Fibroblast of lung (primary cell): ENCODE measurements around the gene MIEF2.

Source experiments
- EZH2 ChIP-seq: IDR thresholded peaks from 2 replicates; pipeline ENCODE4 v1.5.1; 2012; ENCODE audit warnings: low read length, control low read depth, mild to moderate bottlenecking; ENCODE audit errors: missing control alignments
- TF ChIP-seq, protein P1 (sequence below), 2 donors: IDR thresholded peaks in 1 of 2; conservative IDR thresholded peaks in 1 of 2; 1 replicate in 1 of 2; 2 replicates in 1 of 2; pipeline ENCODE4 v1.5.1; 2011 to 2012; ENCODE audit warnings: low read length in 2 of 2, control low read depth in 1 of 2, inconsistent platforms in 1 of 2, low read depth in 1 of 2, mild to moderate bottlenecking in 1 of 2

DNA sequence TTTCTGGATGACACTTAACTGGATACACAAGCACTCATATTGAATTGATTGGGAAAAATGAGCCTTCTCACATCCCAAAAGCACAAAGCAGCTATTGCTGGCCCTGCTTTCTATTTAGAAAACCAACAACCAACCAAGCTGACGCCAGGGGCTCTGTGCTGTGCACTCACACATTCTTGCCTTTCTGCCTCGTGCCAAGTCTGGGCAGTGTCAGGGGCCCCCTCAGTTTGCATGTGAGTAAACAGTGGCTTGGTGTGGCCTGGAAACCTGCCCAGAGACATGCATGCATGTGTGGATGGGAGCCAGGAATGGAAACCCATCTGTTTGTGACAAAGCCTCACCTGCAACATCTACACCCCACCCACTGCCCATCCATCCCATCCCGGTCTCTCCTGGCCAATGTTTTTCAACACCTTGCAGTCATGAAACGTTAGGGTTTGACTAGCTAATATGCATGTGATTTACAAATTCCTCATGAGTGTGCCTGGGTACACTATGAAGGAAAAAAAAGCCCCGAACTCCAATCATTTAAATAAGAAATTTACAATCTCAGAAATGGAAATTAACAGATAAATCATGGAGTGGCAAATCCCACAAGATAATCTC is 20.4 kb downstream of the MIEF2 start:
- TF ChIP-seq, protein P1, sequence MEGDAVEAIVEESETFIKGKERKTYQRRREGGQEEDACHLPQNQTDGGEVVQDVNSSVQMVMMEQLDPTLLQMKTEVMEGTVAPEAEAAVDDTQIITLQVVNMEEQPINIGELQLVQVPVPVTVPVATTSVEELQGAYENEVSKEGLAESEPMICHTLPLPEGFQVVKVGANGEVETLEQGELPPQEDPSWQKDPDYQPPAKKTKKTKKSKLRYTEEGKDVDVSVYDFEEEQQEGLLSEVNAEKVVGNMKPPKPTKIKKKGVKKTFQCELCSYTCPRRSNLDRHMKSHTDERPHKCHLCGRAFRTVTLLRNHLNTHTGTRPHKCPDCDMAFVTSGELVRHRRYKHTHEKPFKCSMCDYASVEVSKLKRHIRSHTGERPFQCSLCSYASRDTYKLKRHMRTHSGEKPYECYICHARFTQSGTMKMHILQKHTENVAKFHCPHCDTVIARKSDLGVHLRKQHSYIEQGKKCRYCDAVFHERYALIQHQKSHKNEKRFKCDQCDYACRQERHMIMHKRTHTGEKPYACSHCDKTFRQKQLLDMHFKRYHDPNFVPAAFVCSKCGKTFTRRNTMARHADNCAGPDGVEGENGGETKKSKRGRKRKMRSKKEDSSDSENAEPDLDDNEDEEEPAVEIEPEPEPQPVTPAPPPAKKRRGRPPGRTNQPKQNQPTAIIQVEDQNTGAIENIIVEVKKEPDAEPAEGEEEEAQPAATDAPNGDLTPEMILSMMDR (conservative IDR thresholded peaks at IDR 0.05 in 1 of 2, IDR thresholded peaks at IDR 0.05 in 1 of 2; ENCODE audit: low read depth in 1 of 2, low read length in 2 of 2): no peak
- TF ChIP-seq EZH2: no peak
